DND-41 (cell line): ENCODE results near the gene MED12.

Experiments
- ATAC-seq: fragments of 200-7000 bp; cut with Tn5 transposase; 3 replicates; pipeline ENCODE4 v1.9.1; 2021; ENCODE audit warnings: low read depth; ENCODE audit not compliant: insufficient read depth
- DNase-seq: peaks from one replicate; pipeline ENCODE4 v3.0.0-alpha.2; 2020
- H2AFZ ChIP-seq: 2 replicates; pipeline ENCODE4 v1.6.0; 2012; ENCODE audit warnings: low read depth, low read length
- H3K27ac ChIP-seq: 2 replicates; pipeline ENCODE4 v1.5.1; 2012; ENCODE audit warnings: low read length, inconsistent platforms
- H3K27me3 ChIP-seq: fragments of 200-600 bp; sonication (generic); 2 replicates; pipeline ENCODE4 v1.6.0; 2012; ENCODE audit warnings: low read length, mild to moderate bottlenecking, inconsistent platforms; ENCODE audit not compliant: insufficient read depth, poor library complexity
- H3K36me3 ChIP-seq: 2 replicates; pipeline ENCODE4 v1.5.1; 2012; ENCODE audit warnings: low read length, inconsistent platforms; ENCODE audit not compliant: insufficient read depth
- H3K4me1 ChIP-seq: 2 replicates; pipeline ENCODE4 v1.5.1; 2012; ENCODE audit warnings: mild to moderate bottlenecking, low read length; ENCODE audit not compliant: insufficient read depth
- H3K4me2 ChIP-seq: 2 replicates; pipeline ENCODE4 v1.6.0; 2012; ENCODE audit warnings: mild to moderate bottlenecking, moderate library complexity, low read length, inconsistent platforms; ENCODE audit not compliant: insufficient read depth
- H3K4me3 ChIP-seq, 2 experiments: fragments of 200-600 bp in 1 of 2; shearing (Covaris generic) in 1 of 2; 2 replicates each; pipeline ENCODE4 v1.5.1; 2012 to 2016; ENCODE audit warnings: inconsistent platforms in 2 of 2, low read length in 2 of 2, mild to moderate bottlenecking in 2 of 2, low read depth in 1 of 2, moderate library complexity in 1 of 2
- H3K79me2 ChIP-seq: 2 replicates; pipeline ENCODE4 v1.6.0; 2012; ENCODE audit warnings: low read length, inconsistent platforms; ENCODE audit not compliant: insufficient read depth
- H3K9ac ChIP-seq: 2 replicates; pipeline ENCODE4 v1.6.0; 2012; ENCODE audit warnings: low read depth, mild to moderate bottlenecking, inconsistent platforms, low read length, moderate library complexity
- H3K9me3 ChIP-seq: 2 replicates; pipeline ENCODE4 v1.5.1; 2012; ENCODE audit warnings: low read length, moderate library complexity, mild to moderate bottlenecking, inconsistent platforms; ENCODE audit not compliant: insufficient read depth, severe bottlenecking
- H4K20me1 ChIP-seq: 2 replicates; pipeline ENCODE4 v1.6.0; 2012; ENCODE audit warnings: low read length; ENCODE audit not compliant: insufficient read depth
- EZH2 ChIP-seq: IDR thresholded peaks from 3 replicates; pipeline ENCODE4 v1.6.1; 2012; ENCODE audit warnings: borderline replicate concordance, low read depth, mild to moderate bottlenecking, moderate library complexity, low read length, inconsistent platforms; ENCODE audit not compliant: severe bottlenecking
- TF ChIP-seq, protein P1 (sequence below): IDR thresholded peaks from 2 replicates; pipeline ENCODE4 v1.5.1; 2012; ENCODE audit warnings: borderline replicate concordance, low read length, moderate library complexity, mild to moderate bottlenecking; ENCODE audit not compliant: poor library complexity, severe bottlenecking; ENCODE audit errors: extremely low read depth

Gene MED12

DNA sequence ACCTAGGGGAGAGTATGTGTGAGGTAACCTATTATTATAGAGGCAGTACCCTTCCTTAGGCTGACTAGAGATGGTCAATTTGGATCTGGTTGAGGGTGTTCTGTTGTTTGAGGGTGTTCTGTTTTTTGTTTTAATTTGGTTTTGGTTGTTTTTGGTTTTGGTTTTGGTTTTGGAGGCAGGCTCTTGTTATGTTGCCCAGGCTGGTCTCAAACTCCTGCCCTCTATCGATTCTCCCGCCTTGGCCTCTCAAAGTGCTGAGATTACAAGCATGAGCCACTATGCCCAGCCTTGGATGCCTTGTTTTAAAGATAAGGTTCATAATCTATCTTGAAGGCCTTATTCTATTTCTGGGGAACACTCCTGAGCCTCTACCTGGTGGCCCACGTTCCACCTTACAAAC lies 12.8 kb upstream of the MED12 start:
- Histone ChIP-seq H3K4me3 (peak overlapping the region in 1 of 2 experiments; percentile 1; a peak in 1 of 4 replicates), H3K4me2 (peak overlapping the region; percentile 14; the same call in 1 of the 2 replicates), H3K27me3 (no peaks in the 10 kb centered on the region), H3K36me3 (peaks cover 34% of the 10 kb centered on the region), H4K20me1 (no peaks in the 10 kb centered on the region), H2AFZ (no peak overlapping the region), H3K9me3 (no peaks in the 10 kb centered on the region), H3K27ac (peak overlapping the region; percentile 78), H3K4me1 (peaks cover 80% of the 10 kb centered on the region), H3K9ac (peak overlapping the region; percentile 86; the same call in 1 of the 2 replicates), H3K79me2 (peaks cover 62% of the 10 kb centered on the region)
- TF ChIP-seq EZH2 = no peak
- TF ChIP-seq, protein P1, sequence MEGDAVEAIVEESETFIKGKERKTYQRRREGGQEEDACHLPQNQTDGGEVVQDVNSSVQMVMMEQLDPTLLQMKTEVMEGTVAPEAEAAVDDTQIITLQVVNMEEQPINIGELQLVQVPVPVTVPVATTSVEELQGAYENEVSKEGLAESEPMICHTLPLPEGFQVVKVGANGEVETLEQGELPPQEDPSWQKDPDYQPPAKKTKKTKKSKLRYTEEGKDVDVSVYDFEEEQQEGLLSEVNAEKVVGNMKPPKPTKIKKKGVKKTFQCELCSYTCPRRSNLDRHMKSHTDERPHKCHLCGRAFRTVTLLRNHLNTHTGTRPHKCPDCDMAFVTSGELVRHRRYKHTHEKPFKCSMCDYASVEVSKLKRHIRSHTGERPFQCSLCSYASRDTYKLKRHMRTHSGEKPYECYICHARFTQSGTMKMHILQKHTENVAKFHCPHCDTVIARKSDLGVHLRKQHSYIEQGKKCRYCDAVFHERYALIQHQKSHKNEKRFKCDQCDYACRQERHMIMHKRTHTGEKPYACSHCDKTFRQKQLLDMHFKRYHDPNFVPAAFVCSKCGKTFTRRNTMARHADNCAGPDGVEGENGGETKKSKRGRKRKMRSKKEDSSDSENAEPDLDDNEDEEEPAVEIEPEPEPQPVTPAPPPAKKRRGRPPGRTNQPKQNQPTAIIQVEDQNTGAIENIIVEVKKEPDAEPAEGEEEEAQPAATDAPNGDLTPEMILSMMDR = no peak
- DNase-seq (no peak), ATAC-seq (no peak)

DNA sequence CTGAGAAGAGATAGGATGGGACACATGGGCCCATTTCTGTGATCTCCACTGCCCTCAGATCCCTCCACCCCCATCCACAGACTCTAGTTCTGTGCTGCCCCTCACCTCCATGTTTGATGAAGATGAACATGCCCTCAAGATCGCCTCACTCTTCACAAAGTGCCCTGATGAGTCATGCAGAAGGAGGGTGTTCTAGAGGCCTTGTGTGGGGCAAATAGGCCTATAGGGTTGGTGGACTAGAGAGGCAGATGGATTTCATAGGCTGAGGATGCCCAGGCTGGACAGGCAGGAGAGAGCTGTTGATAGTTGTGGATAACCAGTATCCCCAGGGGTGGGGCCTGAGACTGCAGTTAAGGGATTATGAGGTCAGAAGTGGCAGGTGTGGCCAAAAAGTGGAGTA lies 12.0 kb upstream of the MED12 start, which contains the start of gene CXorf65:
Gene CXorf65 (minus strand): TSS at position 314 of the 400 bp plus-strand sequence. CDS start 184 bp downstream, at position 130.
- Histone ChIP-seq H3K4me1 (peaks cover 80% of the 10 kb centered on the region), H2AFZ (no peak within 1 kb of the TSS), H3K9me3 (no peaks in the 10 kb centered on the region), H3K4me2 (peak within 1 kb of the TSS; percentile 83), H3K27me3 (no peaks in the 10 kb centered on the region), H3K27ac (peak within 1 kb of the TSS; percentile 100), H3K36me3 (peaks cover 35% of the 10 kb centered on the region), H3K9ac (peak within 1 kb of the TSS; percentile 91), H3K4me3 (peak within 1 kb of the TSS in 1 of 2 experiments; percentile 93; a peak in 2 of 4 replicates), H3K79me2 (peaks cover 70% of the 10 kb centered on the region), H4K20me1 (no peaks in the 10 kb centered on the region)
- ATAC-seq (no peak), DNase-seq (peak; percentile 32)
- TF ChIP-seq, protein P1 = no peak
- TF ChIP-seq EZH2 = no peak

DNA sequence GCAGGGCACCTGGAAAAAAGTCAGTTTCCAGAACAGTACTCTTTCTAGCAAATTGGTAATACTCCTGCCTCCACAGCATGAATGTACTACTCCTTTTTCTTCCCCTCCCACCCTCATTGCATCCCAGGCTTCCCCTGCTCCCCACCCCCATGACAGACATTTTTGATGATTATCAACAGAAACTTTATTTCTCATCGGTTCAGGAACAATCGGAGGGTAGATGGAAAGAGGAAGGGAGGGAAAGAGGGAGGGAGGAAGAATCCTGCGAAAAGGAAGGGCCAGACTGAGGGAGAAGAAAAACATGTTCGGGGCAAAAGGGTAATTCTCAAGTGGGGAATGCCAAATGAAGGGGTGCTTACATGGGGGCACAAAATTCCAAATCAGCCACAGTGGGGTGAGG lies 11.2 kb upstream of the MED12 start:
- no peaks in the 10 kb centered on the region for H3K27me3 ChIP-seq
- TF ChIP-seq, protein P1 = no peak
- TF ChIP-seq EZH2 = no peak
- DNase-seq (no peak), ATAC-seq (no peak)
- peaks cover 87% of the 10 kb centered on the region for H3K4me1 ChIP-seq
- no peak overlapping the region for H2AFZ ChIP-seq
- peak overlapping the region; percentile 100 for H3K27ac ChIP-seq
- no peaks in the 10 kb centered on the region for H3K9me3 ChIP-seq
- H3K4me2 ChIP-seq = peak overlapping the region; percentile 83
- H4K20me1 ChIP-seq = no peaks in the 10 kb centered on the region
- H3K79me2 ChIP-seq = peaks cover 76% of the 10 kb centered on the region
- H3K4me3 ChIP-seq = peak overlapping the region in 1 of 2 experiments; percentile 93; a peak in 2 of 4 replicates
- H3K36me3 ChIP-seq = peaks cover 35% of the 10 kb centered on the region
- peak overlapping the region; percentile 91 for H3K9ac ChIP-seq
